ENCODE data around the gene SEL1L2. TPM values are rescaled to one million over a fixed set of nuclear protein-coding genes. Genes with fewer than 3 reads are reported as not detected.

The SEL1L2 gene
- total RNA-seq, 1 donor from 2014 or later: not detected

DNA sequence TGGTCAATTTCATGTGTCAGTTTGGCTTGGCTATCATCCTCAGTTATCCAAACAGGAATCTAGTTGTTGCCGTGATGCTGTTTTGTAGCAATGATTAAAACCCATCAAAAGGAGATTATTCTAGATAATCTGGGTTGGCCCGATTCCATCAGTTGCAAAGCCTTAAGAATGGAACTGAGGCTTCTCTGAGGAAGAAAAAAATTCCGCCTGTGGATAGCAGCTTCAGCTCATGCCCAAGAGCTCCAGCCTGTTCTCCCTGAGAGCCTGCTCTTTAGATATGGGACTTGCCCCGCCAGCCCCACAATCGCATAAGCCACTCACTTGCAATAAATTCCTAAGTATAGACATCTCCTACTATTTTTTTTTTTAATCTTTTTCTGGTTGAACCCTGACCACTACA, 61.5 kb downstream of the SEL1L2 start:
- no peak for DNase-seq (ENCODE audit: extremely low spot score, unreplicated experiment)
- TF ChIP-seq, protein P1, sequence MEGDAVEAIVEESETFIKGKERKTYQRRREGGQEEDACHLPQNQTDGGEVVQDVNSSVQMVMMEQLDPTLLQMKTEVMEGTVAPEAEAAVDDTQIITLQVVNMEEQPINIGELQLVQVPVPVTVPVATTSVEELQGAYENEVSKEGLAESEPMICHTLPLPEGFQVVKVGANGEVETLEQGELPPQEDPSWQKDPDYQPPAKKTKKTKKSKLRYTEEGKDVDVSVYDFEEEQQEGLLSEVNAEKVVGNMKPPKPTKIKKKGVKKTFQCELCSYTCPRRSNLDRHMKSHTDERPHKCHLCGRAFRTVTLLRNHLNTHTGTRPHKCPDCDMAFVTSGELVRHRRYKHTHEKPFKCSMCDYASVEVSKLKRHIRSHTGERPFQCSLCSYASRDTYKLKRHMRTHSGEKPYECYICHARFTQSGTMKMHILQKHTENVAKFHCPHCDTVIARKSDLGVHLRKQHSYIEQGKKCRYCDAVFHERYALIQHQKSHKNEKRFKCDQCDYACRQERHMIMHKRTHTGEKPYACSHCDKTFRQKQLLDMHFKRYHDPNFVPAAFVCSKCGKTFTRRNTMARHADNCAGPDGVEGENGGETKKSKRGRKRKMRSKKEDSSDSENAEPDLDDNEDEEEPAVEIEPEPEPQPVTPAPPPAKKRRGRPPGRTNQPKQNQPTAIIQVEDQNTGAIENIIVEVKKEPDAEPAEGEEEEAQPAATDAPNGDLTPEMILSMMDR (conservative IDR thresholded peaks at IDR 0.05): no peak
- no peaks in the 10 kb centered on the region for H3K9me3 Mint-ChIP-seq
- H3K4me1 Mint-ChIP-seq (ENCODE audit: unreplicated experiment): no peaks in the 10 kb centered on the region
- no peak overlapping the region for H3K27ac Mint-ChIP-seq
- no peak overlapping the region for H3K4me3 Mint-ChIP-seq
- H3K36me3 Mint-ChIP-seq: no peaks in the 10 kb centered on the region
- H3K27me3 Mint-ChIP-seq: no peaks in the 10 kb centered on the region

DNA sequence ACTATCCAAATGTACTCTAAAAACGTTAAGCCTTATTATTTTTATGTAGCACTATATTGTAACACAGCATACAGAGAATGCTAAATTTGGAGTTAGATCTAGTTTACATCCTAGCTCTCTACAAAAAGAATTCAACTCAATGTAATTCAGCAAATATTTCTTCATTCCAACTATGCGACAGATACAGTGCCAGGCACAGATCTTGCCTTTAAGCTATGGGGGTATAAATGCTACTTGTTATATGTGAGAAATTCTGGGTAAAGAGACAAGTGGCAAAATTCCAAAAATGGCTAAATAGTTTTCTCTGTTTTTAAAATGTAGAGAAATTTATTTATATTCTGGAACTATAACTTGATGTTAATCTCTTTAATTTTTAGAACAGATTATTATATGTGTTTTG, 63.2 kb downstream of the SEL1L2 start:
- H3K36me3 Mint-ChIP-seq: no peaks in the 10 kb centered on the region
- H3K9me3 Mint-ChIP-seq: no peaks in the 10 kb centered on the region
- TF ChIP-seq, protein P1 (conservative IDR thresholded peaks at IDR 0.05): no peak
- no peak overlapping the region for H3K27ac Mint-ChIP-seq
- H3K27me3 Mint-ChIP-seq: no peaks in the 10 kb centered on the region
- no peak for DNase-seq (ENCODE audit: extremely low spot score, unreplicated experiment)
- H3K4me3 Mint-ChIP-seq: no peak overlapping the region
- no peaks in the 10 kb centered on the region for H3K4me1 Mint-ChIP-seq (ENCODE audit: unreplicated experiment)

DNA sequence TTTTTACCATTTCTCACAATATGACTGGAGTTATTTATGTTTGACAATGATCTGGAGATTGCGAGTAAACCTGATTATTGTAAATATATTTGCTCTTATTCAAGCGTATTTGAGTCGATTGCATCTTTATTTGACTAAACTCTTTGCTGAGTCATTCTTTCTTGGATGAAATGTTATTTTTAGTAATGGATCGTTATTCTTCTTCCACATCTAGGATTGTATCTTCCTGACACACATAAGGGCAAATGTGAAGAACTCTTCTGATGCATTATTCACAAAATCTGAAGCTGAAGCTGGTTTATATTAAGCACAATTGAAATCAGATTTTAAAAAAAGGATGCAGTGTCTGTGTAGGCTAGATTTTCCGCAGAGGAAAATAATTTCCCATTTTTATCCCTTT, 68.2 kb downstream of the SEL1L2 start:
- no peak overlapping the region for H3K4me3 Mint-ChIP-seq
- H3K9me3 Mint-ChIP-seq: no peaks in the 10 kb centered on the region
- H3K4me1 Mint-ChIP-seq (ENCODE audit: unreplicated experiment): no peaks in the 10 kb centered on the region
- H3K36me3 Mint-ChIP-seq: no peaks in the 10 kb centered on the region
- H3K27ac Mint-ChIP-seq: no peak overlapping the region
- DNase-seq (ENCODE audit: extremely low spot score, unreplicated experiment): no peak
- peaks cover 4% of the 10 kb centered on the region for H3K27me3 Mint-ChIP-seq
- TF ChIP-seq, protein P1 (conservative IDR thresholded peaks at IDR 0.05): no peak

DNA sequence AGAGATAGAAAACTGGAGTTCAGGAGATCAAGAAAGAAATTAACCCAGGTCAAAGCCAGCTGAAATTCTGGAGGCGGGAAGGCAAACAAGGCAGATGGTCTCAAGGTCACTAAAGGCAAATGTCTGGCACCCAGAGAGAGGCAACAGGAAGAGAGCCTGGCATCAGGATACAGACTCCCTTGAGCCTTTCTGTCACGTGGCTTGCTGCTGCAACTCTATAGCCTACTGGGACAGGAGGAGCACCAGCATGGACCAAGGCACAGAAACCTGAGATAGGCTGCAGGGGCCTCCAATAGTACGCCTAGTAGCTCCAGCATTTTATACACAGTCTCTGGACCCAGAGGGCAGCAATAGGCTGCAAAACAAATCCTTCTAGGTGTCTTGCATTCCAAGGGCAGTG, 75.1 kb downstream of the SEL1L2 start:
- TF ChIP-seq, protein P1 (conservative IDR thresholded peaks at IDR 0.05): no peak
- Mint-ChIP-seq H3K4me3 (no peak overlapping the region), H3K27me3 (peaks cover 4% of the 10 kb centered on the region), H3K4me1 (ENCODE audit: unreplicated experiment) (no peaks in the 10 kb centered on the region), H3K36me3 (no peaks in the 10 kb centered on the region), H3K27ac (no peak overlapping the region), H3K9me3 (no peaks in the 10 kb centered on the region)
- DNase-seq (ENCODE audit: extremely low spot score, unreplicated experiment): no peak

DNA sequence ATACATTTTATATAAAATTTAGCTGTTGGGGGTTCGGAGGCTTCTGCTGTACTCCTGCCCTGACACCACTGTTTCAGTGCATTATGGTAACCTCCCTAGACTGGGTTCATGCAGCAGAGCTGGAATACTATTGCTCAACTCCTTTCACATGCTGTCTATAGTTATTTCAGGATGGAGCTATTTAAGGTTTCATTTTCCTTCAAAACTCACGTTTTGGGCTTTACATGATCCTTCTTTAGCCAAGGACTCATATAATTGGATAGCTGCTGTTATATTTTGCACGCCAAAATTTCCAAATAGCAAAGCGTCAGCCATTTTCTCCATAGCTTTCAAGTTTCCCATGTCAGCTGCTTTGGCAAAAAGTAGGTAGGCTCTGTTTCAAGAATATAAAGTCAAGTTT, 76.8 kb downstream of the SEL1L2 start:
- peaks cover 5% of the 10 kb centered on the region for H3K27me3 Mint-ChIP-seq
- H3K4me1 Mint-ChIP-seq (ENCODE audit: unreplicated experiment): no peaks in the 10 kb centered on the region
- H3K4me3 Mint-ChIP-seq: no peak overlapping the region
- no peaks in the 10 kb centered on the region for H3K36me3 Mint-ChIP-seq
- no peaks in the 10 kb centered on the region for H3K9me3 Mint-ChIP-seq
- TF ChIP-seq, protein P1 (conservative IDR thresholded peaks at IDR 0.05): no peak
- DNase-seq (ENCODE audit: extremely low spot score, unreplicated experiment): no peak
- no peak overlapping the region for H3K27ac Mint-ChIP-seq

DNA sequence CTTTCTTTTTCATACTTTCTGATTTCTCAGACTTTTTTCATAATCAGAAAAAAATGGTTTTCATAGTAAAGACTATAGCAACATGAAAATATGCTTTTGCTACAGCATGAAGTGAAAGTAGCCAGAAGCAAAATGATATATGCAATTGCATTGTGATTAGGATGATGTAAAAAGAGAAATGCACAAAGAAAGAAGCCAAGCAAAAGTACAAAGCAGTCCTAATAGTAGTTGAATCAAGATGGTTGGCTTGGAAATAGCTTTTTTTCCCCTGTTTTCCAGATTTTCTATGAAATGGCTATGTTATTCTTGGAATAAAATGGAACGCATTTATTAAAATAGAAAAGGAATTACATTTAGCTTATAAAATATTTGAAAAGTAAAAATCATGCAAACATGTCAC, 77.3 kb downstream of the SEL1L2 start:
- H3K27me3 Mint-ChIP-seq: peaks cover 5% of the 10 kb centered on the region
- DNase-seq (ENCODE audit: extremely low spot score, unreplicated experiment): no peak
- no peaks in the 10 kb centered on the region for H3K36me3 Mint-ChIP-seq
- H3K4me1 Mint-ChIP-seq (ENCODE audit: unreplicated experiment): no peaks in the 10 kb centered on the region
- TF ChIP-seq, protein P1 (conservative IDR thresholded peaks at IDR 0.05): no peak
- no peaks in the 10 kb centered on the region for H3K9me3 Mint-ChIP-seq
- no peak overlapping the region for H3K27ac Mint-ChIP-seq
- no peak overlapping the region for H3K4me3 Mint-ChIP-seq
